HepG2 (cell line): Measurements from ENCODE around the gene PHKB.

Experiments
- ATAD3A ChIP-seq: sonication (generic); formaldehyde crosslinking; IDR thresholded peaks from 2 replicates; pipeline ENCODE4 v1.4.0; 2020; ENCODE audit warnings: missing genetic modification reagents
- CBFB ChIP-seq: sonication (generic); formaldehyde crosslinking; IDR thresholded peaks from 2 replicates; pipeline ENCODE4 v1.4.0; 2020; ENCODE audit warnings: missing genetic modification reagents
- GABPA ChIP-seq, 2 experiments: IDR thresholded peaks; 2 replicates each; pipeline ENCODE4 v1.6.1; 2011 to 2016; ENCODE audit warnings: low read depth in 2 of 2, low read length in 1 of 2, missing biosample characterization in 1 of 2, missing genetic modification characterization in 1 of 2
- HNRNPL ChIP-seq: fragments of 200-400 bp; formaldehyde crosslinking; IDR thresholded peaks from 2 replicates; pipeline ENCODE4 v1.6.1; 2017; ENCODE audit warnings: mild to moderate bottlenecking, low read depth, low read length
- KMT2A ChIP-seq: sonication (generic); formaldehyde crosslinking; IDR thresholded peaks from 2 replicates; pipeline ENCODE4 v1.4.0; 2020; ENCODE audit warnings: missing genetic modification reagents
- ZFP37 ChIP-seq: sonication (generic); formaldehyde crosslinking; IDR thresholded peaks from 2 replicates; pipeline ENCODE4 v1.4.0; 2020; ENCODE audit warnings: missing genetic modification reagents, borderline replicate concordance
- ZSCAN31 ChIP-seq: sonication (generic); formaldehyde crosslinking; IDR thresholded peaks from 2 replicates; pipeline ENCODE4 v1.5.0; 2020; ENCODE audit warnings: low read depth, mild to moderate bottlenecking, missing genetic modification reagents
- TF ChIP-seq, protein P1 (sequence below): sonication (generic); formaldehyde crosslinking; IDR thresholded peaks from 2 replicates; pipeline ENCODE4 v1.8.1; 2022; ENCODE audit warnings: mild to moderate bottlenecking, missing genetic modification reagents
- TF ChIP-seq, protein P2 (sequence below): sonication (generic); formaldehyde crosslinking; IDR thresholded peaks from 2 replicates; pipeline ENCODE4 v1.4.0; 2020; ENCODE audit warnings: missing genetic modification reagents, borderline replicate concordance
- TF ChIP-seq, protein P3 (sequence below): IDR thresholded peaks from 2 replicates; pipeline ENCODE4 v1.6.1; 2012; ENCODE audit warnings: inconsistent platforms

DNA sequence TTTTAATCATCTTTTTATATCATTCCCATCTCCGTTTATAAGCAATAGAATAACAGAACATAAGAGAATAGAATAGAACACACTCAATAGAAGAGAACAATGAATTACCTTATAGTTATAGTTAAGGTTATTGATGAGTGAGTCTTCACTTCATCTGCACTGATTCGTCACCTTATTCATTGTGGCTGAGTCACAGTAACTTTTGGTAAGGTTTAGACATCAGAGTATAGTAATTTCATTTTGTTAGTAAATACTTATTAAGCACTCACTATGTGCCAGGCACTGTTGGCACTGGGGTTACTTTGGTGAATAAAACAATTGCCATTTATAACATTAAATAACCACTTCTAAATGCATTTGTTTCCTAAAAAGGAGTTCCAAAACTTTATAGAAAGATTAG, 22.5 kb downstream of the PHKB start:
- TF ChIP-seq, protein P1, sequence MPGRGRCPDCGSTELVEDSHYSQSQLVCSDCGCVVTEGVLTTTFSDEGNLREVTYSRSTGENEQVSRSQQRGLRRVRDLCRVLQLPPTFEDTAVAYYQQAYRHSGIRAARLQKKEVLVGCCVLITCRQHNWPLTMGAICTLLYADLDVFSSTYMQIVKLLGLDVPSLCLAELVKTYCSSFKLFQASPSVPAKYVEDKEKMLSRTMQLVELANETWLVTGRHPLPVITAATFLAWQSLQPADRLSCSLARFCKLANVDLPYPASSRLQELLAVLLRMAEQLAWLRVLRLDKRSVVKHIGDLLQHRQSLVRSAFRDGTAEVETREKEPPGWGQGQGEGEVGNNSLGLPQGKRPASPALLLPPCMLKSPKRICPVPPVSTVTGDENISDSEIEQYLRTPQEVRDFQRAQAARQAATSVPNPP (CRISPR knock-in tag), result no peak
- TF ChIP-seq, protein P2, sequence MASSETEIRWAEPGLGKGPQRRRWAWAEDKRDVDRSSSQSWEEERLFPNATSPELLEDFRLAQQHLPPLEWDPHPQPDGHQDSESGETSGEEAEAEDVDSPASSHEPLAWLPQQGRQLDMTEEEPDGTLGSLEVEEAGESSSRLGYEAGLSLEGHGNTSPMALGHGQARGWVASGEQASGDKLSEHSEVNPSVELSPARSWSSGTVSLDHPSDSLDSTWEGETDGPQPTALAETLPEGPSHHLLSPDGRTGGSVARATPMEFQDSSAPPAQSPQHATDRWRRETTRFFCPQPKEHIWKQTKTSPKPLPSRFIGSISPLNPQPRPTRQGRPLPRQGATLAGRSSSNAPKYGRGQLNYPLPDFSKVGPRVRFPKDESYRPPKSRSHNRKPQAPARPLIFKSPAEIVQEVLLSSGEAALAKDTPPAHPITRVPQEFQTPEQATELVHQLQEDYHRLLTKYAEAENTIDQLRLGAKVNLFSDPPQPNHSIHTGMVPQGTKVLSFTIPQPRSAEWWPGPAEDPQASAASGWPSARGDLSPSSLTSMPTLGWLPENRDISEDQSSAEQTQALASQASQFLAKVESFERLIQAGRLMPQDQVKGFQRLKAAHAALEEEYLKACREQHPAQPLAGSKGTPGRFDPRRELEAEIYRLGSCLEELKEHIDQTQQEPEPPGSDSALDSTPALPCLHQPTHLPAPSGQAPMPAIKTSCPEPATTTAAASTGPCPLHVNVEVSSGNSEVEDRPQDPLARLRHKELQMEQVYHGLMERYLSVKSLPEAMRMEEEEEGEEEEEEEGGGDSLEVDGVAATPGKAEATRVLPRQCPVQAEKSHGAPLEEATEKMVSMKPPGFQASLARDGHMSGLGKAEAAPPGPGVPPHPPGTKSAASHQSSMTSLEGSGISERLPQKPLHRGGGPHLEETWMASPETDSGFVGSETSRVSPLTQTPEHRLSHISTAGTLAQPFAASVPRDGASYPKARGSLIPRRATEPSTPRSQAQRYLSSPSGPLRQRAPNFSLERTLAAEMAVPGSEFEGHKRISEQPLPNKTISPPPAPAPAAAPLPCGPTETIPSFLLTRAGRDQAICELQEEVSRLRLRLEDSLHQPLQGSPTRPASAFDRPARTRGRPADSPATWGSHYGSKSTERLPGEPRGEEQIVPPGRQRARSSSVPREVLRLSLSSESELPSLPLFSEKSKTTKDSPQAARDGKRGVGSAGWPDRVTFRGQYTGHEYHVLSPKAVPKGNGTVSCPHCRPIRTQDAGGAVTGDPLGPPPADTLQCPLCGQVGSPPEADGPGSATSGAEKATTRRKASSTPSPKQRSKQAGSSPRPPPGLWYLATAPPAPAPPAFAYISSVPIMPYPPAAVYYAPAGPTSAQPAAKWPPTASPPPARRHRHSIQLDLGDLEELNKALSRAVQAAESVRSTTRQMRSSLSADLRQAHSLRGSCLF (CRISPR knock-in tag), result no peak
- TF ChIP-seq HNRNPL (no peak), KMT2A (CRISPR knock-in tag) (no peak), ZSCAN31 (CRISPR knock-in tag) (no peak), GABPA (IDR thresholded peaks at IDR 0.05; ENCODE audit: low read depth, low read length) (no peak), GABPA (CRISPR knock-in tag; IDR thresholded peaks at IDR 0.05; ENCODE audit: low read depth) (no peak), ZFP37 (CRISPR knock-in tag) (no peak), CBFB (CRISPR knock-in tag) (no peak), ATAD3A (CRISPR knock-in tag) (no peak)
- TF ChIP-seq, protein P3, sequence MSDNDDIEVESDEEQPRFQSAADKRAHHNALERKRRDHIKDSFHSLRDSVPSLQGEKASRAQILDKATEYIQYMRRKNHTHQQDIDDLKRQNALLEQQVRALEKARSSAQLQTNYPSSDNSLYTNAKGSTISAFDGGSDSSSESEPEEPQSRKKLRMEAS, result no peak
